Suprapubic skin (tissue), 4 donors: Measurements from ENCODE around the gene WWC2. TPM values are rescaled to one million over a fixed set of nuclear protein-coding genes. Genes with fewer than 3 reads are reported as not detected.

Experiments used
- DNase-seq, 2 donors: peaks; one replicate each; pipeline ENCODE4 v3.0.0-alpha.2; 2019; ENCODE audit warnings: low spot score in 2 of 2
- H3K27ac ChIP-seq: fragments of 200-600 bp; sonication (generic); one replicate; pipeline ENCODE4 v1.5.1; 2019
- H3K27me3 ChIP-seq: fragments of 200-600 bp; sonication (generic); one replicate; pipeline ENCODE4 v1.5.1; 2019
- H3K36me3 ChIP-seq: fragments of 200-600 bp; sonication (generic); one replicate; pipeline ENCODE4 v1.5.1; 2019
- H3K4me1 ChIP-seq: fragments of 200-600 bp; sonication (generic); one replicate; pipeline ENCODE4 v1.5.1; 2019
- H3K4me3 ChIP-seq: fragments of 200-600 bp; sonication (generic); one replicate; pipeline ENCODE4 v1.5.1; 2019; ENCODE audit warnings: mild to moderate bottlenecking
- H3K9me3 ChIP-seq: fragments of 200-600 bp; sonication (generic); one replicate; pipeline ENCODE4 v1.5.1; 2019
- EP300 ChIP-seq: sonication (generic); formaldehyde crosslinking; IDR thresholded peaks from one replicate; pipeline ENCODE4 v1.6.1; 2017; ENCODE audit warnings: antibody characterized with exemption
- POLR2A ChIP-seq, 2 donors: fragments of 450-650 bp; IDR thresholded peaks; one replicate each; pipeline ENCODE4 v1.6.1; 2017; ENCODE audit warnings: antibody characterized with exemption in 2 of 2, mild to moderate bottlenecking in 2 of 2, moderate library complexity in 2 of 2
- POLR2AphosphoS5 ChIP-seq, 3 donors: sonication (generic); formaldehyde crosslinking; IDR thresholded peaks; one replicate each; pipeline ENCODE4 v1.6.1; 2017; ENCODE audit warnings: antibody characterized with exemption in 3 of 3
- WGBS: methylation state at CpG from one replicate; pipeline ENCODE4 v1.1.5; 2018; 5-methylcytosine and 5-hydroxymethylcytosine counted together
- total RNA-seq, 4 donors: library from RNA; depleted of rRNA; stranded (reverse); fragments of >200 nt; gene quantifications; one replicate each; pipeline ENCODE4 v1.1.0, GENCODE V29; 2016
- TF ChIP-seq, protein P1 (sequence below), 2 donors: fragments of 200-600 bp in 1 of 2; fragments of 450-650 bp in 1 of 2; sonication (generic) in 1 of 2; IDR thresholded peaks; one replicate each; pipeline ENCODE4 v1.5.1; 2016 to 2019; ENCODE audit warnings: antibody characterized with exemption in 2 of 2, mild to moderate bottlenecking in 1 of 2, moderate library complexity in 1 of 2

The WWC2 gene
- total RNA-seq, 4 donors from 2014 or later, result 9.2 to 30.4 (median 15.2) TPM

DNA sequence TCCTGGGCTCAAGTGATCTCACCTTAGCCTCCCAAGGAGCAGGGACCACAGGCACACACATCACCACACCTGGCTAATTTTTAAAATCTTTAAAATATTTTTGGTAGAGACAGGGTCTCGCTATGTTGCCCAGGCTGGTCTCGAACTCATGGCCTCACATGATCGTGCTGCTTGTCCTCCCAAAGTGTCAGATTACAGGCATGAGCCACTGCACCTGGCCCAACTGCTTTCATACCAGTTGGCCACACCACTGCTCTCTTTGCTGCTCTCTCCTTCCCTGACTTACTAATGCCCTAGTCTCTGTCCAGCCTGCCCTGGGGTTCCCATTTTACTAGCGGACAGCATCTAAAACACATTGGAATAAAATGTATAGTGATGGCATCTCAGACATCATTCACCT, 153.9 kb downstream of the WWC2 start:
- WGBS, result 88% methylated on average over 4 of the region's 4 CpGs
- H3K4me3 ChIP-seq, result no peak overlapping the region
- TF ChIP-seq POLR2A (IDR thresholded peaks at IDR 0.05) (no peak), POLR2AphosphoS5 (IDR thresholded peaks at IDR 0.05) (no peak), EP300 (no peak)
- TF ChIP-seq, protein P1, sequence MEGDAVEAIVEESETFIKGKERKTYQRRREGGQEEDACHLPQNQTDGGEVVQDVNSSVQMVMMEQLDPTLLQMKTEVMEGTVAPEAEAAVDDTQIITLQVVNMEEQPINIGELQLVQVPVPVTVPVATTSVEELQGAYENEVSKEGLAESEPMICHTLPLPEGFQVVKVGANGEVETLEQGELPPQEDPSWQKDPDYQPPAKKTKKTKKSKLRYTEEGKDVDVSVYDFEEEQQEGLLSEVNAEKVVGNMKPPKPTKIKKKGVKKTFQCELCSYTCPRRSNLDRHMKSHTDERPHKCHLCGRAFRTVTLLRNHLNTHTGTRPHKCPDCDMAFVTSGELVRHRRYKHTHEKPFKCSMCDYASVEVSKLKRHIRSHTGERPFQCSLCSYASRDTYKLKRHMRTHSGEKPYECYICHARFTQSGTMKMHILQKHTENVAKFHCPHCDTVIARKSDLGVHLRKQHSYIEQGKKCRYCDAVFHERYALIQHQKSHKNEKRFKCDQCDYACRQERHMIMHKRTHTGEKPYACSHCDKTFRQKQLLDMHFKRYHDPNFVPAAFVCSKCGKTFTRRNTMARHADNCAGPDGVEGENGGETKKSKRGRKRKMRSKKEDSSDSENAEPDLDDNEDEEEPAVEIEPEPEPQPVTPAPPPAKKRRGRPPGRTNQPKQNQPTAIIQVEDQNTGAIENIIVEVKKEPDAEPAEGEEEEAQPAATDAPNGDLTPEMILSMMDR (IDR thresholded peaks at IDR 0.05), result no peak
- peaks cover 4% of the 10 kb centered on the region for H3K4me1 ChIP-seq
- no peaks in the 10 kb centered on the region for H3K9me3 ChIP-seq
- H3K36me3 ChIP-seq, result peaks cover 21% of the 10 kb centered on the region
- no peaks in the 10 kb centered on the region for H3K27me3 ChIP-seq
- DNase-seq, result no peak
- no peak overlapping the region for H3K27ac ChIP-seq

DNA sequence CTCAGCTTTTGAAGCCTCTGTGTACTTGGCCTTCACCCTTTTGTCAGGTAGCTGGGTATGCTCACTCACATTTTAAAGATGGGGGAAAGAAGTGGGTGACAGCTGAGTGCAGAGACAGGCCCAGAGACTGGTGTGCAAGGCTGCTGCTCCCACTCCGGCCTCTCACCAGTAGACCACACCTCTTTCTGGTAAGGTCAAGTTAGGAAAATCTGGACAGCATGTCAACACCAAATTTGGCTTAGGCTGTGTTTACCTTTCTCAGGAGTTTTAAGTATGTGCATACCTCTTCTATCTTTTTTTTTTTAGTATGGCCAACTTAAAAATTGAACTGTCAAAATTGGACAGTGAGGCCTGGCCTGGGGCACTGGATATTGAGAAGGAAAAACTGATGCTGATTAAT, 154.4 kb downstream of the WWC2 start:
- H3K4me3 ChIP-seq, result no peak overlapping the region
- no peak overlapping the region for H3K27ac ChIP-seq
- TF ChIP-seq, protein P1 (IDR thresholded peaks at IDR 0.05), result no peak
- TF ChIP-seq POLR2A (IDR thresholded peaks at IDR 0.05), result no peak
- TF ChIP-seq POLR2AphosphoS5 (IDR thresholded peaks at IDR 0.05), result no peak
- no peak for TF ChIP-seq EP300
- no peaks in the 10 kb centered on the region for H3K9me3 ChIP-seq
- WGBS, result 94% methylated on average over 1 of the region's 1 CpG
- peaks cover 21% of the 10 kb centered on the region for H3K36me3 ChIP-seq
- H3K27me3 ChIP-seq, result no peaks in the 10 kb centered on the region
- no peak for DNase-seq
- H3K4me1 ChIP-seq, result peaks cover 4% of the 10 kb centered on the region

DNA sequence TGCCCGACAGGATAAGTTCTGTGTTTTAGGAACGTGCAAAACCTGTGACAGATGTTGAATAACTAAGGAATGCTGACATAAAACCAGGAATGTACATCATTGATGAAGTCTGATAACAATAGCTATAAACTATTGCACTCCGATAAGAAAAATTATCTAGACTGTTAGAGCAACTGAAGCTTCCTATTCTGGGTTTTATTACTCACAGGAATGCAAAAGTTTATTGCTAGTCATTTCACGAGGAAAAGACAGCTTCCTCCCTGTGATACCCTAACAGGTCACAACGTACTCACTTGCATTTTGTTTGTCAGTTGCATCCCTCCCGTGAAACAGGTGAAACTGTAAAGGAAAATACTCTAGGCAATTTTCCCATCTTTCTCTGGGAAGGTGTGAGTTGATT, 155.1 kb downstream of the WWC2 start:
- Histone ChIP-seq H3K4me3 (no peak overlapping the region), H3K27ac (no peak overlapping the region), H3K9me3 (no peaks in the 10 kb centered on the region), H3K36me3 (peaks cover 21% of the 10 kb centered on the region), H3K27me3 (no peaks in the 10 kb centered on the region), H3K4me1 (peaks cover 4% of the 10 kb centered on the region)
- 71% methylated on average over 6 of the region's 6 CpGs for WGBS
- no peak for TF ChIP-seq POLR2A (IDR thresholded peaks at IDR 0.05)
- TF ChIP-seq, protein P1 (IDR thresholded peaks at IDR 0.05), result no peak
- no peak for TF ChIP-seq POLR2AphosphoS5 (IDR thresholded peaks at IDR 0.05)
- no peak for TF ChIP-seq EP300
- no peak for DNase-seq

DNA sequence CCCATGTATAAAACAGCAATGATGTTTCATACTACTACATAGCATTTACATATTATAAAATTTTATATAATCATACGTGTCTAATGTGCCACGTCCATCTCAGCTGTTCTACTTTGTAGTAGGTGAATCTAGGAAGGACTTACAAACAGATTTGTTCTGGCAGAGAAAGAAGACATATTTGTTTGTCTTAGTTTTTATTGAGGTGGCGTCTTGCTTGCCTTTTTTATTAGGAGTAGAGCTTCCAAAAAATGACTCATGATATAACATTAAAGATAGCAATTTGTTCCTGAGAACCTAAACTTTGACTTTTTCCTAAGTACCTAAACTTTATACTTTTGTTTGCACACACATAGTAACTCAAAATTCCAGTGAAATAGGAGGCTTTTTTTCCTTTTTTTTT, 156.4 kb downstream of the WWC2 start:
- Histone ChIP-seq H3K27me3 (no peaks in the 10 kb centered on the region), H3K9me3 (no peaks in the 10 kb centered on the region), H3K4me1 (peaks cover 4% of the 10 kb centered on the region), H3K36me3 (peaks cover 18% of the 10 kb centered on the region), H3K27ac (no peak overlapping the region), H3K4me3 (no peak overlapping the region)
- 54% methylated on average over 3 of the region's 3 CpGs for WGBS
- TF ChIP-seq, protein P1 (IDR thresholded peaks at IDR 0.05), result no peak
- TF ChIP-seq EP300, result no peak
- TF ChIP-seq POLR2AphosphoS5 (IDR thresholded peaks at IDR 0.05), result no peak
- TF ChIP-seq POLR2A (IDR thresholded peaks at IDR 0.05), result no peak
- no peak for DNase-seq

DNA sequence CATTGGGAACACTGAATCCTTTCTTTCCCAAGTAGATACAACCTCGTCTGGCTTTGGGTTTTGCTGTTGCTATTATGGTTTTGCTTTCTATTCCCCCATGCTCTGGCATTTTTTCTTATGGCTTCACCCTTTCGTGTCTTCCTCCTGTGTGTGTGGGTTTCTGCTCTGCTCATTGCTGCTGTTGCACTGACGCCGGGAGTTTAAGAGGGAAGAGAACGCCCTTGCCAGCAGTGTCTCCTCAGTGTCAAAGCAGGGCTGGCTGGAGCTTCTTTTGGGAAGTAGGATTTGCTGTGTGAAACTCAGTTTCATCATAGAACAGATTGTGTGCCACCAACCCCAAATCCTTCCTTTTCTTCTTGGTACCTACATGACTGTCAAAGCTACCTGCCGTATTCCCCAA, 157.3 kb downstream of the WWC2 start:
- Histone ChIP-seq H3K4me3 (no peak overlapping the region), H3K4me1 (peaks cover 4% of the 10 kb centered on the region), H3K27ac (no peak overlapping the region), H3K9me3 (no peaks in the 10 kb centered on the region), H3K36me3 (peaks cover 27% of the 10 kb centered on the region), H3K27me3 (no peaks in the 10 kb centered on the region)
- 60% methylated on average over 6 of the region's 6 CpGs for WGBS
- TF ChIP-seq, protein P1 (IDR thresholded peaks at IDR 0.05), result no peak
- no peak for DNase-seq
